Brain microvascular endothelial cell (primary cell): ENCODE measurements around the gene C12orf60.

Source experiments
- DNase-seq: peaks from one replicate; pipeline ENCODE4 v3.0.0-alpha.2; 2020
- H3K27ac ChIP-seq: fragments of 250-450 bp; sonication (Bioruptor Pico); 2 replicates; pipeline ENCODE4 v1.5.1; 2020; ENCODE audit warnings: mild to moderate bottlenecking, moderate library complexity
- H3K27me3 ChIP-seq: fragments of 250-450 bp; sonication (Bioruptor Pico); replicated peaks from 2 replicates; pipeline ENCODE4 v1.5.1; 2020; ENCODE audit warnings: mild to moderate bottlenecking
- H3K36me3 ChIP-seq: fragments of 250-450 bp; sonication (Bioruptor Pico); replicated peaks from 2 replicates; pipeline ENCODE4 v1.5.1; 2020; ENCODE audit warnings: mild to moderate bottlenecking
- H3K4me3 ChIP-seq: 2 replicates; pipeline ENCODE4 v1.5.1; 2011; ENCODE audit warnings: low read depth, mild to moderate bottlenecking, control low read depth, low read length, moderate library complexity
- in situ Hi-C: cut with HindIII; loops from 2 replicates; pipeline ENCODE4 v1.10.0; 2017; ENCODE audit warnings: low sequenced_read_pairs, low pct_ligation_motif_present
- TF ChIP-seq, protein P1 (sequence below): IDR thresholded peaks from 2 replicates; pipeline ENCODE4 v1.5.1; 2011; ENCODE audit warnings: low read depth, mild to moderate bottlenecking, moderate library complexity, low read length, control low read depth, inconsistent platforms; ENCODE audit errors: missing control alignments

The C12orf60 gene

GRCh38 chr12:14767617-14768016 is 35.9 kb upstream of the C12orf60 start:
- H3K36me3 ChIP-seq: no peaks in the 10 kb centered on the region
- no peak overlapping the region for H3K4me3 ChIP-seq
- TF ChIP-seq, protein P1, sequence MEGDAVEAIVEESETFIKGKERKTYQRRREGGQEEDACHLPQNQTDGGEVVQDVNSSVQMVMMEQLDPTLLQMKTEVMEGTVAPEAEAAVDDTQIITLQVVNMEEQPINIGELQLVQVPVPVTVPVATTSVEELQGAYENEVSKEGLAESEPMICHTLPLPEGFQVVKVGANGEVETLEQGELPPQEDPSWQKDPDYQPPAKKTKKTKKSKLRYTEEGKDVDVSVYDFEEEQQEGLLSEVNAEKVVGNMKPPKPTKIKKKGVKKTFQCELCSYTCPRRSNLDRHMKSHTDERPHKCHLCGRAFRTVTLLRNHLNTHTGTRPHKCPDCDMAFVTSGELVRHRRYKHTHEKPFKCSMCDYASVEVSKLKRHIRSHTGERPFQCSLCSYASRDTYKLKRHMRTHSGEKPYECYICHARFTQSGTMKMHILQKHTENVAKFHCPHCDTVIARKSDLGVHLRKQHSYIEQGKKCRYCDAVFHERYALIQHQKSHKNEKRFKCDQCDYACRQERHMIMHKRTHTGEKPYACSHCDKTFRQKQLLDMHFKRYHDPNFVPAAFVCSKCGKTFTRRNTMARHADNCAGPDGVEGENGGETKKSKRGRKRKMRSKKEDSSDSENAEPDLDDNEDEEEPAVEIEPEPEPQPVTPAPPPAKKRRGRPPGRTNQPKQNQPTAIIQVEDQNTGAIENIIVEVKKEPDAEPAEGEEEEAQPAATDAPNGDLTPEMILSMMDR: no peak
- no peaks in the 10 kb centered on the region for H3K27me3 ChIP-seq
- DNase-seq: no peak
- in situ Hi-C loops: no loop called here
- H3K27ac ChIP-seq: no peak overlapping the region

DNA sequence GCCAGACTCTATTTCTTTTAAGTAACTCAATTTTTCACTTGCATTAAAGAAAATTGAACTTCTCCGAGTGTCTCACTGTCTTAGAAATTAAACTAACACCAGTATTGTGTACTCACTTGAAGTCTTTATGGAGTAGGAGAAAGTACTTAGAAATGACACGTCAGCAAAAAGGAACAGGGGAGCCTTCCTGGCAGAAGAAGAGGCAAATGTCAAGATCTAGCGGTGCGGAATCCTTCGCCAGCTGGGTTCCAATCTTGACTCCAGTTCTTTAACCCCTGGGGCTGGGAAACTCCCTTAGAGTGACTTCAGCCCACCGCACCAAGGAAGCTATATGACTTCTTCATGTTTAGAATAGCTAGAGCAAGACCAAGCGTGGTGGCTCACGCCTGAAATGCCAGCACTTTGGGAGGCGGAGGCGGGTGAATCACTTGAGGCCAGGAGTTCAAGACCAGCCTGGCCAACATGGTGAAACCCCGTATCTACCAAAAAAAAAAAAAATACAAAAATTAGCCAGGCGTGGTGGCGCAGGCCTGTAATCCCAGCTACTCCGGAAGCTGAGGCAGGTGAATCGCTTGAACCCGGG is 34.6 kb upstream of the C12orf60 start:
- peak overlapping the region; percentile 95 for H3K4me3 ChIP-seq
- H3K36me3 ChIP-seq: no peaks in the 10 kb centered on the region
- H3K27me3 ChIP-seq: no peaks in the 10 kb centered on the region
- TF ChIP-seq, protein P1: no peak
- no peak for DNase-seq
- in situ Hi-C loops: no loop called here
- no peak overlapping the region for H3K27ac ChIP-seq

- no peak overlapping the region for H3K27ac ChIP-seq
- TF ChIP-seq, protein P1: no peak
- in situ Hi-C loops: no loop called here
- no peak for DNase-seq
- no peaks in the 10 kb centered on the region for H3K36me3 ChIP-seq
- peak overlapping the region; percentile 95 for H3K4me3 ChIP-seq
- no peaks in the 10 kb centered on the region for H3K27me3 ChIP-seq
These were observed 34.0 kb upstream of the C12orf60 start for GRCh38 chr12:14769466-14769968.

- TF ChIP-seq, protein P1: peak; percentile 86
- Histone ChIP-seq H3K36me3 (no peaks in the 10 kb centered on the region), H3K4me3 (peak overlapping the region; percentile 95), H3K27ac (peak overlapping the region; percentile 80), H3K27me3 (no peaks in the 10 kb centered on the region)
- in situ Hi-C loops: no loop called here
- peak; percentile 62 for DNase-seq
These were observed 33.4 kb upstream of the C12orf60 start for GRCh38 chr12:14769969-14770495.

DNA sequence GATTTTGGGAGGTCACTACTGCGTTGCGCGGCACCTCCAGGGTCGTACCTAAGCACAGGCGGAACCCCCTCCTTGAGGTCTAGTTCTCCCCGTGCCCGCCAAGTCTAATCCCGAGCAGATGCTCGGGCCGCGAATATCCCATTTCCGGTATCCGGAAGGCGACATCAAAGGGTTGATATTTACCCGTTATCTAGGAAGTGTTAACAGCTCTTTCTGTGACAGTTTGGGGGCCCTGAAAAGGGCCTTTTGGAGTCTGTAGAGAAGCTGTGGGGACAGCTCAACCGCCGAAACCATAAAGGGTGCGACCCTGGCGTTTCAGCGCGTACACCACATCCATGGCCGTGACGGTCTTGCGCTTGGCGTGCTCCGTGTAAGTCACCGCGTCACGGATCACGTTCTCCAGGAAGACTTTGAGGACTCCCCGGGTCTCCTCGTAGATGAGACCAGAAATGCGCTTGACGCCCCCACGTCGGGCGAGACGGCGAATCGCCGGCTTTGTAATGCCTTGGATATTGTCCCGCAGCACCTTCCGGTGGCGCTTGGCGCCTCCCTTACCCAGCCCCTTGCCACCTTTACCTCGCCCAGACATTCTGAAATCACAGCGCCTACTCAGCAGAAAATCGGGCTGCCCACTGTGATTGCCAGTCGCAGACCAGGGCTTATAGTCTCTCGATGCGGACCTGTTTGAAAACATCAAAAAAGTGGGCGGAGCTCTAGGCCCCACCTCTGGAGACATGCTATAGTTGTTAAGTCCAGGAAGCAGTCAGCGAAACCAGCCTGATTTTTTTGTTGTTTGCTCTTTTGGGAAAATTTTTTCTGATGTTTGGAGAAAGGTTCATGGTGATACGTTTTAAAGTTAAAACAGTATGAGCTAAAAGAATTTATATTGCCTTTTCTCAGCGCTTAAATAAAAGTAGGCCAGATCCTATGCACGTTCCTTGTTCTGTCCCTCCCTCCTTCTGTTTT is 32.7 kb upstream of the C12orf60 start:
- H3K27me3 ChIP-seq: no peaks in the 10 kb centered on the region
- no peaks in the 10 kb centered on the region for H3K36me3 ChIP-seq
- H3K4me3 ChIP-seq: peak overlapping the region; percentile 95
- peak overlapping the region; percentile 80 for H3K27ac ChIP-seq
- TF ChIP-seq, protein P1: no peak
- in situ Hi-C loops: no loop called here
- DNase-seq: peak; percentile 95
